Fibroblast of lung (primary cell): ENCODE data around the gene ATXN1L. TPM values are rescaled to one million over a fixed set of nuclear protein-coding genes. Genes with fewer than 3 reads are reported as not detected.
"Not testable (repeated sequence)": the region's sequence is repeated elsewhere in the genome, so short reads cannot be mapped to it uniquely, and the experiment has no call there.

ENCODE experiments used
- DNase-seq, 2 donors: peaks; one replicate each; pipeline versions ENCODE4 v3.0.0 to v3.0.0-alpha.2; 2010; ENCODE audit warnings: low read depth in 2 of 2
- H2AFZ ChIP-seq: 2 replicates; pipeline ENCODE4 v1.5.1; 2012; ENCODE audit warnings: low read length, control low read depth, inconsistent platforms
- H3K27ac ChIP-seq: 2 replicates; pipeline ENCODE4 v1.5.1; 2011; ENCODE audit warnings: low read length, control low read depth; ENCODE audit not compliant: insufficient read depth
- H3K27me3 ChIP-seq: 2 replicates; pipeline ENCODE4 v1.5.1; 2011; ENCODE audit warnings: mild to moderate bottlenecking, low read length; ENCODE audit not compliant: control insufficient read depth, insufficient read depth
- H3K36me3 ChIP-seq: 2 replicates; pipeline ENCODE4 v1.5.1; 2011; ENCODE audit warnings: low read length; ENCODE audit not compliant: control insufficient read depth, insufficient read depth
- H3K4me1 ChIP-seq: 2 replicates; pipeline ENCODE4 v1.5.1; 2011; ENCODE audit warnings: low read length; ENCODE audit not compliant: control insufficient read depth, insufficient read depth; ENCODE audit errors: extremely low read depth
- H3K4me2 ChIP-seq: 2 replicates; pipeline ENCODE4 v1.5.1; 2011; ENCODE audit warnings: low read length, control low read depth; ENCODE audit not compliant: insufficient read depth; ENCODE audit errors: extremely low read depth
- H3K4me3 ChIP-seq, 4 experiments: fragments of 200-600 bp in 1 of 4; sonication (generic) in 1 of 4; replicated peaks in 1 of 4; 2 replicates each; pipeline ENCODE4 v1.5.1; 2011 to 2016; ENCODE audit warnings: low read length in 4 of 4, low read depth in 3 of 4, mild to moderate bottlenecking in 3 of 4, control low read depth in 2 of 4, inconsistent platforms in 1 of 4, mixed read lengths in 1 of 4; ENCODE audit not compliant: insufficient read depth in 1 of 4; ENCODE audit errors: control extremely low read depth in 1 of 4
- H3K79me2 ChIP-seq: 2 replicates; pipeline ENCODE4 v1.5.1; 2012; ENCODE audit warnings: mild to moderate bottlenecking, low read length, inconsistent platforms; ENCODE audit not compliant: control insufficient read depth, insufficient read depth
- H3K9ac ChIP-seq: 2 replicates; pipeline ENCODE4 v1.5.1; 2011; ENCODE audit warnings: mild to moderate bottlenecking, low read length, control low read depth; ENCODE audit not compliant: insufficient read depth
- H3K9me3 ChIP-seq: 2 replicates; pipeline ENCODE4 v1.5.1; 2012; ENCODE audit warnings: low read depth, low read length; ENCODE audit not compliant: control insufficient read depth, insufficient read depth
- H4K20me1 ChIP-seq: 2 replicates; pipeline ENCODE4 v1.5.1; 2011; ENCODE audit warnings: low read length; ENCODE audit not compliant: control insufficient read depth, insufficient read depth; ENCODE audit errors: extremely low read depth
- CTCF ChIP-seq, 2 donors: IDR thresholded peaks in 1 of 2; conservative IDR thresholded peaks in 1 of 2; 1 replicate in 1 of 2; 2 replicates in 1 of 2; pipeline ENCODE4 v1.5.1; 2011 to 2012; ENCODE audit warnings: low read length in 2 of 2, control low read depth in 1 of 2, inconsistent platforms in 1 of 2, low read depth in 1 of 2, mild to moderate bottlenecking in 1 of 2
- EZH2 ChIP-seq: IDR thresholded peaks from 2 replicates; pipeline ENCODE4 v1.5.1; 2012; ENCODE audit warnings: low read length, control low read depth, mild to moderate bottlenecking; ENCODE audit errors: missing control alignments
- polyA plus RNA-seq, 2 donors: library from polyadenylated mRNA; depleted of rRNA in 1 of 2; stranded (reverse) in 1 of 2; unstranded in 1 of 2; fragments of >200 nt; gene quantifications; 2 replicates each; pipeline ENCODE4 v1.2.1, GENCODE V29; 2011 to 2012; ENCODE audit warnings: missing spikeins in 1 of 2
- total RNA-seq: library from RNA; depleted of rRNA; stranded (reverse); fragments of >200 nt; gene quantifications from 2 replicates; pipeline ENCODE4 v1.2.1, GENCODE V29; 2014

Gene ATXN1L
- total and polyA plus RNA-seq, 2 donors (not counting 1 experiment from before 2014, with no cell fraction given) = 11.5 to 13.2 TPM

GRCh38 chr16:71859762-71860521 lies 14.2 kb downstream of the ATXN1L start:
- H3K4me3 ChIP-seq = no peak overlapping the region
- H3K27me3 ChIP-seq = no peaks in the 10 kb centered on the region
- no peak overlapping the region for H3K9ac ChIP-seq
- TF ChIP-seq EZH2 (no peak), CTCF (conservative IDR thresholded peaks at IDR 0.05 in 1 of 2, IDR thresholded peaks at IDR 0.05 in 1 of 2; ENCODE audit: low read depth in 1 of 2, low read length in 2 of 2) (no peak)
- no peak overlapping the region for H2AFZ ChIP-seq
- no peaks in the 10 kb centered on the region for H3K9me3 ChIP-seq
- peaks cover 3% of the 10 kb centered on the region for H3K36me3 ChIP-seq
- no peak overlapping the region for H3K27ac ChIP-seq
- no peaks in the 10 kb centered on the region for H3K4me1 ChIP-seq
- no peak for DNase-seq
- no peak overlapping the region for H3K4me2 ChIP-seq
- H3K79me2 ChIP-seq = no peaks in the 10 kb centered on the region
- H4K20me1 ChIP-seq = no peaks in the 10 kb centered on the region

- H3K36me3 ChIP-seq = peaks cover 3% of the 10 kb centered on the region
- no peaks in the 10 kb centered on the region for H3K79me2 ChIP-seq
- no peak overlapping the region for H3K9ac ChIP-seq
- H3K9me3 ChIP-seq = no peaks in the 10 kb centered on the region
- no peak overlapping the region for H3K4me2 ChIP-seq
- H2AFZ ChIP-seq = no peak overlapping the region
- no peaks in the 10 kb centered on the region for H3K27me3 ChIP-seq
- TF ChIP-seq EZH2 (no peak), CTCF (conservative IDR thresholded peaks at IDR 0.05 in 1 of 2, IDR thresholded peaks at IDR 0.05 in 1 of 2; ENCODE audit: low read depth in 1 of 2, low read length in 2 of 2) (no peak)
- no peaks in the 10 kb centered on the region for H3K4me1 ChIP-seq
- no peak for DNase-seq
- H4K20me1 ChIP-seq = no peaks in the 10 kb centered on the region
- no peak overlapping the region for H3K27ac ChIP-seq
- H3K4me3 ChIP-seq = no peak overlapping the region
These were observed 18.2 kb downstream of the ATXN1L start for GRCh38 chr16:71863995-71864394.

- no peak overlapping the region for H3K27ac ChIP-seq
- H3K9ac ChIP-seq = no peak overlapping the region
- no peak for DNase-seq
- no peak overlapping the region for H3K4me2 ChIP-seq
- no peak overlapping the region for H2AFZ ChIP-seq
- TF ChIP-seq EZH2 = no peak
- TF ChIP-seq CTCF (conservative IDR thresholded peaks at IDR 0.05 in 1 of 2, IDR thresholded peaks at IDR 0.05 in 1 of 2; ENCODE audit: low read depth in 1 of 2, low read length in 2 of 2) = no peak
- H4K20me1 ChIP-seq = no peaks in the 10 kb centered on the region
- H3K4me1 ChIP-seq = no peaks in the 10 kb centered on the region
- H3K36me3 ChIP-seq = peaks cover under 1% of the 10 kb centered on the region
- no peaks in the 10 kb centered on the region for H3K9me3 ChIP-seq
- no peak overlapping the region for H3K4me3 ChIP-seq
- no peaks in the 10 kb centered on the region for H3K79me2 ChIP-seq
- no peaks in the 10 kb centered on the region for H3K27me3 ChIP-seq
These were observed 19.5 kb downstream of the ATXN1L start for GRCh38 chr16:71865173-71865863.

- H3K36me3 ChIP-seq, H3K4me2 ChIP-seq, H3K27me3 ChIP-seq, H3K27ac ChIP-seq, H2AFZ ChIP-seq, DNase-seq, H4K20me1 ChIP-seq, H3K79me2 ChIP-seq, H3K4me1 ChIP-seq, H3K4me3 ChIP-seq, H3K9me3 ChIP-seq, H3K9ac ChIP-seq: not testable (repeated sequence)
These were observed 21.4 kb downstream of the ATXN1L start for GRCh38 chr16:71867175-71867574.
